ENCODE data around the gene PRDM2.

PRDM2 gene

GRCh38 chr1:13733711-13734110 lies 33.7 kb downstream of the PRDM2 start:
- DNase-seq, result no peak

DNA sequence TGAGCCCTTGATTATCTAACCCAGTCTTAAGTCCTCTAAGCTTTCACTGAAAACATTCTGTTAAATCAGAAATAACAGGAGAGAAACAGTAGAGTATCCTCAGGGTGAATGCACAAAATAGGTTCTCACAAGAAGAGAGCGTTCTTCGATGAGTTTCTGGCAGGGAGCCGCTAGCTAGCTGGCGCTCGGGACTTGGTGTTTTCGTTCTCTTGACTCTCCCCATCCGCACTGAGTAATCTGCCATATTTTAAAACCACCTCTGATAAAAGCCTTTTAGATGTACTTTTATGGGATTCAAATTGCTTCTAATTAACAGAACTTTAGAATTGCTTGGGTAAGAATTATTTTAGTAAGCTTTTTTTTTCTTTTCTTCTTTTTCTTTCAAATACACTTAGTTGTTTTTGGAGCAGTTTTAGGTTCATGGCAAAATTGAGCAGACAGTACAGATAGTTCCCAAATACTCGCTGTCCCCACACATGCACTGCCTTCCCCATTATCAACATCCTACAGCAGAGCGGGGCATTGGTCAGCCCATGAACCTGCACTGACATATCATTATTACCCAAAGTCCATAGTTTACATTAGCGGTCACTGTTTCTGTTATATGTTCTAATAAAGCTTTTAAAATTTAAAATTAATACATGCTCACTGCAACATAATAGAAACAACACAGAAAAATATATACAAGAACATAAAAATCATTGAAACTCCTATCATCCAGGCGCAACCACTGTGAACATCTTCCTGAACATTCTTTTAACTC lies 35.4 kb downstream of the PRDM2 start:
- DNase-seq, result no peak

DNA sequence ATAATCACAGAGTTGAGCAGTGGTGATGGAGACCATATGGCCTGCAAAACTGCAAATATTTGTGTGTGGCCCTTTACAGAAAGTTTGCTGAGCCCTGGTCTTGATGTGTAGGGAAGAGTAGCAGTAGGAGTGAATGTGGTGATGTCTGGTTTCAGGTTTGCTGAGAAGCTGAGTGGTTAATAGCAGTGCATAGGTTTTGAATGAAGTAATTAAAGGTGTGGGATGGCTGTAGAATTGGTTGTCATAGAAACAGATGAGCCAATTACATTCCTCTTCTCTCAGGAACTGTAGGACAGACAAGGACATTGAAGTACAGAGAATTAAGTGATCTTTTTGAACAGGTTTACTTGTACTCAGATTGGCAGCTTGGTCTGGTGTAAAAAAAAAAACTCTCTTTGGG lies 37.4 kb downstream of the PRDM2 start:
- DNase-seq, result no peak

DNA sequence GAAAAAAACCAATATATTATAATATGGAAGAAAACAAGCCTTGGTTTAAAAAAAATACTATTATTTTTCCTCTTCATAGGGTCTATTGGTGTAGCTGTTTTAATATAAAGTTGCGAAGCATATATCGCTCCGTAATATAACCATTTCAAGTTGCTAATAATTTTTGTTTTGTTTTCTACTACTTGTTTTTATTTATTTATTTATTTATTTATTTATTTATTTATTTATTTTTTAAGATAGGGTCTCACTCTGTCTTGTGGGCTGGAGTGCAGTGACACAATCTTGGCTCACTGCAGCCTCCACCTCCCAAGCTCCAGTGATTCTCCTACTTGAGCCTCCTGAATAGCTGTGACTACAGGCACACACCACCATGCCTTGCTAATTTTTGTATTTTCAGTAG lies 46.4 kb downstream of the PRDM2 start:
- DNase-seq, result no peak

DNA sequence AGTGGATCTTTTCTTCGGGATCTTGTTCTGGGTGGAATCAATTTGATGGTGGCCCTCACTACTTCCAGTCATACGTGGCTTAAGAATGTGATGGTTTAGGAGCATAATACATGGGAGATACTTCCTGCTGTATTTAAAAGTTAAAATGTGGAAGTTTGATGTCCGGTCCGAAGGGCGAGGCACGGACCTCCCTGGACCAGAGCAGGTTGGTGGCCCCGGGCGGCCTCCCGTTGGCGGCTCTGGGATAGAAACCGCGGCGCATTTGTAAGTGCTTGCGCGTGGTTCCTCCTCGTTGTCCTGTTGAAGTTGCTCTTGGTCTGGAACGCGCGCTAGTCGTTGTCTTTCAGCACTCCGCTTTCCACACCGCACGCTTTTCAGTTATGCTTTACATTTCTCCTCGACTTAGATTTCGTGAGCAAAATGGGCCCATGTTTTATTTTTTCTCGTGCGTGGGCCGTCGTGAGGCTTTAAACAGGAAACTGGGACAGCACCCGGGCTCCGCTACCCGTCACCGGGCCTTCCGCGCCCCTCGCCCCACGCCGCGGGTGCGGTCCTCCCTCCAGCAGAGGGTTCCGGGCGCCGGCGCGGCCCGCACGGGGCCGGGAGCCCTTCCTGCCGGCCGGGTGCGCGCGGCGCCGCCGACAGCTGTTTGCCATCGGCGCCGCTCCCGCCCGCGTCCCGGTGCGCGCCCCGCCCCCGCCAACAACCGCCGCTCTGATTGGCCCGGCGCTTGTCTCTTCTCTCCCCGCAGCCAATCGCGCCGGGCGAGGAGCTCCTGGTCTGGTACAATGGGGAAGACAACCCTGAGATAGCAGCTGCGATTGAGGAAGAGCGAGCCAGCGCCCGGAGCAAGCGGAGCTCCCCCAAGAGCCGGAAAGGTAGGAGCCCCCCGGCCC lies 48.9 kb downstream of the PRDM2 start:
- DNase-seq, result peak; percentile 97

DNA sequence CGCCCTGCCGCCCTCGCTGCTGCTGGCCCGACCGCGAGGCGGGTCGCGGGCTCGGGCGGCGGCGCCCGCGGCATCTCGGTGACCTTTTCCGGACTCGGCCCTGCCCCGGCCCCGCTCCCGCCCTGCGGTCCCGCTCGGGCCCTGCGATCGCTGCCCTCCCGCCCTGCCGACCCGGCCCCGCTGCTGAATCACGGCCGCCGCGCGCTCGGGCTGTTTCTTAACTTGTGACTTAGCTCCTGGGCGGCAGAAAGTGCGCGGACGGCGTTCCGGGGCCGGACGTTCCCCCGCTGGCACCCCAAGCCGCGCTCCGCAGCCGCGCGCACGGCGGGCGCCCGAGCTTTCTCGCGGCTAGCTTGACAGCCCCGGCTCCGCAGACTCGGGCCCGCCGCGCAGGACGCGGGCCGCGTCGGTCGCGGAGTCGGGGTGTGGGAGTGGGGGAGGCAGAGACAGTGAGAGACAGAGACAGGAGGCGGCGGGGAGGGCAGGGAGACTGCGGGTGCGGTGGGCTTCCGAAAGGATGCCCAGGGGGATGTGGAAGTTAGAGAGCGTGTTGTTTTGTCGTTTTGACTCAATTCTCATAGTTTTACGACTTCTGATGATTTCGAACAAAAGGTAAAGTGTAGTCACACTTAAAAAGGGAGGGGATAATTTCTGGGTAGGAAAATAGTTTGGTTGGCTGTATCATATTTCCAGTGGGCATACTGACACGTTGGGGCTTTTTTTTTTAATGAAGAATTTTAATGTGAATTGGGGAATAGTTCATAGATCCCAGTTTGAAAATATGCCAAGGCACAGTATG lies 49.8 kb downstream of the PRDM2 start:
- peak; percentile 59 for DNase-seq

- no peak for DNase-seq
Measured at GRCh38 chr1:13751458-13751871, 51.5 kb downstream of the PRDM2 start.

- no peak for DNase-seq
Measured at GRCh38 chr1:13751985-13752384, 52.0 kb downstream of the PRDM2 start.

DNA sequence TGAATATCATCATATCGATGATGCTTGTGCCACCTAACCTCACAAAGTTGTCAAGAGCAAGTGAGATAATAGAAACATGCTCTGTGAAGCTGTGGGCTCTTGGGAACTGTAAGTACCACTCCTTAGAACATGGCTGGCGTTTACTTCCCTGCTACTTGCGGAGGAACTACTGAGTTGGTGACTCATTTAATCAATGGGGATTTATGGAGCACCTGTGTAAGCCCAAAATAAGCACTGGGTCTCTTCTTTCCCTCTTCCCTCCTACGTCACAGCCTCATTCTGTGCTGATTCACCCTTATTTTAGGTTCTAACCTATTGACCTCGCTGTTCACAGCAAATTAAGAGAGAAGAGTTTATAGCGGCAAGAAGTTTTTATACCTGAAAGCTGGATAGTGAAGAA lies 52.9 kb downstream of the PRDM2 start:
- no peak for DNase-seq

DNA sequence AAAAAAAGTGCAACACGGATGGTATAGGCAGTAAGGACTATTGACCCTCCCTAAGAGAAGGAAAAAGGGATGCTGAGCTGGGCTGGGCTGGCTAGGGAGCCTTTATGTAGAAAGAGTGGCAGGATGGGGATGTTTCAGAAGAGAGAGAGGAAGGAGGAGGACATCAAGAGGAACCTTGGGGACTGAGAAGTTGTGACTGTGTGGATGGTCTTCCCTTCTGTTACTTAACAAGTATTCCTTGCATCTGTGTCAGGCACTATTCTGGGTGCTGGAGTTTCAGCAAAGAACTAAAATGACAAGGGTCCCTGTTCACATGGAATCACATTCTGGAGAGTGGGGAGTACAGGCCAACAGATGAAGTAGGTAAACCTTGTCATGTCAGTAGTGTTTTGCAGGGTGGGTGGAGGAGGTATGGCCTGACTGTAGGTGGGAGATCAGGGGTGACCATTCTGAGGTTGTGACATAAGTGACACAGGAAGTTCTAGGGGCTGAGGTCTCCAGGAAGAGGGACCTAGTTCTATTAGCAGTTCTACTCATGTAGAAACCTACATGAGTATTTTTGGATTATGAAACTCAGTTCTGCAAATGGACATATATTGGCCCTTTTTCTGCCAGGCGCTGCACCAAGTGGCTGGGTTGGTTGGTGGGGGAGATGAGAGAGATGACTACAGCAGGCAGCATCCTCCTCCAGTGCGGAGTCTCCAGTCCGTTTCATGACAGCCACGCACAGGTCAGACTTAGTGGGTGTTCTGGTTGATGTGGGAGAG lies 53.8 kb downstream of the PRDM2 start:
- DNase-seq, result no peak

GRCh38 chr1:13754510-13755103 lies 54.6 kb downstream of the PRDM2 start:
- DNase-seq, result no peak

DNA sequence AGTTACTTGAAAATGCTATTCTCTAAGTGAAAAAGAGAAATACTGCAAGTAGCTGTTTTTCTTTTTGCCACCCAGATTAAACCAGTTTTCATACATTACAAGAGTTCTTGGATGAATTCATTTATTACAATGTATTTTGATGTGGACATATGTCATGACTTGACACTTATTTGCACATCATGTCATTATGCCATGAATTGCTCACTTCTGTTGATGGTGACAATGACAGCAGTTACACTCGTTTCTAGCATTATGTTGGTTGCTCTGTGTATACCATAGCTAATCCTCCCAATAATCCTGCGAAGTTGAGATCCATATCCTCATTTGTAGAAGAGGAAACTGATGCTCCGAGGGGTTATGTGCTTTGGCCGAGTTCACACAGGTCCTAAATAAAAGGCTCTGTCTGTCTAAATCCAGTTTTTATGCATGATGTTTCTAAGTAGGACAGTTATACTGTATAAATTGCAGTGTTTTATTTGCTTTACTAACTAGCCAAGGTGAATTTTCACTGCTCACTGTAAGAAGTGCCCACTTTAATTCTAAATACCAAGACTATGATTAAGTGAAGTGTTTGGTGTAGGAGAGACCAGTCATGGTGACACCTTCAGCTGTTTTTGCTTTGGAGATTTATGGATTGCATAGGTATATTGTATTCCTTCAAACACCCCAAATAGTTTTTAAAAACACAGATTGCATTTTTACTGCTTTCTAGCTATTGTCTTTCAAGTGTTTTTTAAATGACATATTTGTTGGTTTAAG lies 56.7 kb downstream of the PRDM2 start:
- DNase-seq, result no peak

DNA sequence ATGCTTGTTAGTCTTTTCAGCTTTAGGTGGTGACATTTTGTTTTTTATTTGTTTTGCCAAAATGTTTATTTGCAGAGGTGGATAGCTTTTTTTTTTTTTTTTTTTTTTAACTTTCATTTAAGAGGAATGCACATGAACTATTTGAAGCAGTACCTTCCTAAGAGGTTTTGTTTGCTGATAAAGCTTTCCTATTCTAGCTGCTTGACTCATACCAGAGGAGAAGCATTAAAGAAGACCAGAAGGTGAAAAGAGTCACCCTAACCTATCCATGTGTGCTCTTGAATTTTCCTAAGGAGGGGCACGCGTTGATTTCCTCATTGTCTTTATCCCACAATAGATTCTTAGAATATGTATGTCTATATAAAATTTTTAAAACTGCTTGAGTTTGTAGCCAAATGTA lies 57.7 kb downstream of the PRDM2 start:
- no peak for DNase-seq

- no peak for DNase-seq
Measured at GRCh38 chr1:13759072-13759471, 59.1 kb downstream of the PRDM2 start.

GRCh38 chr1:13760340-13760739 lies 60.4 kb downstream of the PRDM2 start:
- DNase-seq, result no peak

DNA sequence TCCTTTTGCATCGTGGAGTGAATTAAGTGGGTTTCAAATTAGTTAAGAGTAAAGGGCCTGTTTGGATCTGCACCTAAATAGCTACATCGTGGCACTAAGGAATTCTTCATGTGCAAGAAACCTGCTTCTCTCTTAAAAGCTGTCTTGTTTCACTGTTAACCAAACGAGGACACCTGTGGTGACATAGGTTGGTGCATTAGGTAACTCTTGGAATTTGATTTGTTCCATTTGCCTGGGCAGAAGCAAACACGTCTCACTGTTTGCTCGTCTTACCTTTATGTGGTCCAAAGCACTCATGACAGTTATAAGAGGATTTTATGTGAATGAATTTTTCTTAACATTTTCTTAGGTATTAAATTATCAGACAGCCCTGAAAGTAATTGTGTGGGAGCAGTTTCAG lies 60.9 kb downstream of the PRDM2 start:
- DNase-seq, result no peak

DNA sequence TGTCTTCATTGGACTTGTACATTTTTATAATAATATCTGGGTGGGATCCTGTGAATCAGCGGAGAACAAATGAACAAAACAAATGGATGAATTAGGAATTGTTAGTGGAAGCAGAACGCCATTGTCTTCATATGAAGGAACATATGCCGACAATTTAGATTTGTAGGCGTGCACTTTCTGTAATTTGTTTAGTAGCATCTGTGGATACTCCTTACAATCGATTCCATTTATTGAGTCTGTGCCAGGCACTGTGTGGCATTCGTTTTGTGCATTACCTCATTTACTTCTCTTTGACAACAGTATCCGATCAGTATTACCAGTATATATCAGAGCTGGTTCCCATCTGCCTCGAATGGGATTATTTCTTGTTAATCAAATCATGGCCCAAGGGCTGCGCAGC lies 61.9 kb downstream of the PRDM2 start:
- no peak for DNase-seq

- no peak for DNase-seq
Measured at GRCh38 chr1:13762642-13763041, 62.7 kb downstream of the PRDM2 start.

GRCh38 chr1:13763222-13763621 lies 63.2 kb downstream of the PRDM2 start:
- DNase-seq, result no peak

GRCh38 chr1:13763991-13764390 lies 64.0 kb downstream of the PRDM2 start:
- DNase-seq, result no peak

- DNase-seq, result peak; percentile 22
Measured at GRCh38 chr1:13764588-13765332, 64.8 kb downstream of the PRDM2 start.

Data from CD4-positive, alpha-beta T cell treated with Interleukin-6 for 4 hours (primary cell).